Measurements from ENCODE around the gene SH3TC1.

DNA sequence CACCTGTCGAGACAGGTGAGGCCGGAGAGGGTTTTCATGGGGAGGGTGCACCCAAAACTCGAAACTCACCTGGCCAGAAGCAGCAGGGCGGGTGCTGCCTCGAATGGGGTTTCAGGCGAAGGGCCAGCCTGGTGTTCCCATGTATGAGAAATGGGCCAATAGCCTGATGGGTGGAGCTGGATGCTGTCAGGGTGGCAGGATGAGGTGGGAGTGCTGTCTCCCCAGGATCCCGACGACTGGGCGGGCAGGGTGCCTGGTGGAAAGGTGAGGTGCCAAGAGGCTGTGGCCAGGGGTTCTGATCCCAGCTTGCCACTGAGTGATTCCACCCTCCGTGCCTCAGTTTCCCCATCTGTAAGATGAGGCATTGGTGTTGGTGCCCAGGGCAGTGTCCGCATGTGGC lies 16.8 kb upstream of the SH3TC1 start:
- TF ChIP-seq, protein P1, sequence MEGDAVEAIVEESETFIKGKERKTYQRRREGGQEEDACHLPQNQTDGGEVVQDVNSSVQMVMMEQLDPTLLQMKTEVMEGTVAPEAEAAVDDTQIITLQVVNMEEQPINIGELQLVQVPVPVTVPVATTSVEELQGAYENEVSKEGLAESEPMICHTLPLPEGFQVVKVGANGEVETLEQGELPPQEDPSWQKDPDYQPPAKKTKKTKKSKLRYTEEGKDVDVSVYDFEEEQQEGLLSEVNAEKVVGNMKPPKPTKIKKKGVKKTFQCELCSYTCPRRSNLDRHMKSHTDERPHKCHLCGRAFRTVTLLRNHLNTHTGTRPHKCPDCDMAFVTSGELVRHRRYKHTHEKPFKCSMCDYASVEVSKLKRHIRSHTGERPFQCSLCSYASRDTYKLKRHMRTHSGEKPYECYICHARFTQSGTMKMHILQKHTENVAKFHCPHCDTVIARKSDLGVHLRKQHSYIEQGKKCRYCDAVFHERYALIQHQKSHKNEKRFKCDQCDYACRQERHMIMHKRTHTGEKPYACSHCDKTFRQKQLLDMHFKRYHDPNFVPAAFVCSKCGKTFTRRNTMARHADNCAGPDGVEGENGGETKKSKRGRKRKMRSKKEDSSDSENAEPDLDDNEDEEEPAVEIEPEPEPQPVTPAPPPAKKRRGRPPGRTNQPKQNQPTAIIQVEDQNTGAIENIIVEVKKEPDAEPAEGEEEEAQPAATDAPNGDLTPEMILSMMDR (IDR thresholded peaks at IDR 0.05; ENCODE audit: insufficient read depth, low read length, poor library complexity, severe bottlenecking), result no peak
- TF ChIP-seq EZH2phosphoT487 (conservative IDR thresholded peaks at IDR 0.05; ENCODE audit: low read length), result no peak

Measured in SU-DHL-6 (cell line).